T-helper 2 cell treated with Interferon-gamma antibody and Interleukin-4, amounts not matched to agents 100 ng/mL and 5 ng/mL, for 36 hours (primary cell): ENCODE measurements around the gene OSBPL3. TPM values are rescaled to one million over a fixed set of nuclear protein-coding genes. Genes with fewer than 3 reads are reported as not detected.

Experiments
- intact Hi-C: fragments of 100-400 bp; cut with micrococcal nuclease; formaldehyde crosslinking; loops from one replicate; pipeline ENCODE4 v1.15.1; 2023
- total RNA-seq: library from RNA; stranded (reverse); gene quantifications from 2 replicates; pipeline ENCODE4 v1.2.3, GENCODE V29; 2022

The OSBPL3 gene
- total RNA-seq, 1 donor from 2014 or later: 106 TPM

- intact Hi-C loops: no loop called here
These were observed 145.7 kb downstream of the OSBPL3 start for GRCh38 chr7:24834128-24834798.

GRCh38 chr7:24833549-24833948 lies 146.4 kb downstream of the OSBPL3 start:
- intact Hi-C loops: no loop called here

- intact Hi-C loops: no loop called here
These were observed 148.7 kb downstream of the OSBPL3 start for GRCh38 chr7:24831240-24831639.

- intact Hi-C loops: no loop called here
These were observed 149.4 kb downstream of the OSBPL3 start for GRCh38 chr7:24830440-24831050.

GRCh38 chr7:24829787-24830186 lies 150.2 kb downstream of the OSBPL3 start:
- intact Hi-C loops: loop anchor here (5.0 kb wide), 1 partner anchor 33 kb away; no protein-coding TSS in a partner anchor

- intact Hi-C loops: loop anchor here (5.0 kb wide), 1 partner anchor 33 kb away; no protein-coding TSS in a partner anchor
These were observed 150.9 kb downstream of the OSBPL3 start for GRCh38 chr7:24828891-24829661.

- intact Hi-C loops: loop anchor here (5.0 kb wide), 1 partner anchor 35 kb away; no protein-coding TSS in a partner anchor
These were observed 152.4 kb downstream of the OSBPL3 start for GRCh38 chr7:24827589-24827988.

GRCh38 chr7:24827027-24827426 lies 153.0 kb downstream of the OSBPL3 start:
- intact Hi-C loops: loop anchor here (5.0 kb wide), 1 partner anchor 35 kb away; no protein-coding TSS in a partner anchor

GRCh38 chr7:24826662-24827020 lies 153.3 kb downstream of the OSBPL3 start:
- intact Hi-C loops: loop anchor here (5.0 kb wide), 1 partner anchor 36 kb away; no protein-coding TSS in a partner anchor

- intact Hi-C loops: loop anchor here (5.0 kb wide), 1 partner anchor 36 kb away; no protein-coding TSS in a partner anchor
These were observed 153.9 kb downstream of the OSBPL3 start for GRCh38 chr7:24825931-24826661.

GRCh38 chr7:24825381-24825794 lies 154.6 kb downstream of the OSBPL3 start:
- intact Hi-C loops: loop anchor here (5.0 kb wide), 1 partner anchor 37 kb away; no protein-coding TSS in a partner anchor

- intact Hi-C loops: loop anchor here (5.0 kb wide), 2 partner anchors 37 to 1293 kb away; partner anchors contain the start of gene TRA2A
These were observed 155.1 kb downstream of the OSBPL3 start for GRCh38 chr7:24824896-24825295.

GRCh38 chr7:24824400-24824799 lies 155.6 kb downstream of the OSBPL3 start:
- intact Hi-C loops: loop anchor here (5.0 kb wide), 1 partner anchor 1292 kb away; the partner anchor contains the start of gene TRA2A

- intact Hi-C loops: loop anchor here (1.0 to 5.0 kb wide), 9 partner anchors 57 to 1289 kb away; partner anchors contain the start of genes CYCS, GSDME, OSBPL3 and TRA2A
These were observed 158.3 kb downstream of the OSBPL3 start for GRCh38 chr7:24821754-24822054.

- intact Hi-C loops: loop anchor here (1.0 to 5.0 kb wide), 9 partner anchors 58 to 1289 kb away; partner anchors contain the start of genes CYCS, GSDME, OSBPL3 and TRA2A
These were observed 158.8 kb downstream of the OSBPL3 start for GRCh38 chr7:24821045-24821753.

GRCh38 chr7:24820730-24821044 lies 159.3 kb downstream of the OSBPL3 start:
- intact Hi-C loops: loop anchor here (1.0 to 5.0 kb wide), 11 partner anchors 58 to 1288 kb away; partner anchors contain the start of genes CYCS, GSDME, OSBPL3 and TRA2A

GRCh38 chr7:24819916-24820689 lies 159.9 kb downstream of the OSBPL3 start:
- intact Hi-C loops: loop anchor here (1.0 to 5.0 kb wide), 6 partner anchors 59 to 1288 kb away; partner anchors contain the start of genes GSDME and TRA2A

GRCh38 chr7:24817339-24817738 lies 162.6 kb downstream of the OSBPL3 start:
- intact Hi-C loops: no loop called here

GRCh38 chr7:24816868-24817267 lies 163.1 kb downstream of the OSBPL3 start:
- intact Hi-C loops: no loop called here
